NCI-H2196 treated with DMSO at 0.1 percent for 48 hours (cell line): ENCODE measurements around the gene SLF2.

Experiments used
- DNase-seq: peaks from one replicate; lab custom pipeline; 2025; ENCODE audit not compliant: unreplicated experiment; lab: John Stamatoyannopoulos, UW

SLF2 gene, protein sequence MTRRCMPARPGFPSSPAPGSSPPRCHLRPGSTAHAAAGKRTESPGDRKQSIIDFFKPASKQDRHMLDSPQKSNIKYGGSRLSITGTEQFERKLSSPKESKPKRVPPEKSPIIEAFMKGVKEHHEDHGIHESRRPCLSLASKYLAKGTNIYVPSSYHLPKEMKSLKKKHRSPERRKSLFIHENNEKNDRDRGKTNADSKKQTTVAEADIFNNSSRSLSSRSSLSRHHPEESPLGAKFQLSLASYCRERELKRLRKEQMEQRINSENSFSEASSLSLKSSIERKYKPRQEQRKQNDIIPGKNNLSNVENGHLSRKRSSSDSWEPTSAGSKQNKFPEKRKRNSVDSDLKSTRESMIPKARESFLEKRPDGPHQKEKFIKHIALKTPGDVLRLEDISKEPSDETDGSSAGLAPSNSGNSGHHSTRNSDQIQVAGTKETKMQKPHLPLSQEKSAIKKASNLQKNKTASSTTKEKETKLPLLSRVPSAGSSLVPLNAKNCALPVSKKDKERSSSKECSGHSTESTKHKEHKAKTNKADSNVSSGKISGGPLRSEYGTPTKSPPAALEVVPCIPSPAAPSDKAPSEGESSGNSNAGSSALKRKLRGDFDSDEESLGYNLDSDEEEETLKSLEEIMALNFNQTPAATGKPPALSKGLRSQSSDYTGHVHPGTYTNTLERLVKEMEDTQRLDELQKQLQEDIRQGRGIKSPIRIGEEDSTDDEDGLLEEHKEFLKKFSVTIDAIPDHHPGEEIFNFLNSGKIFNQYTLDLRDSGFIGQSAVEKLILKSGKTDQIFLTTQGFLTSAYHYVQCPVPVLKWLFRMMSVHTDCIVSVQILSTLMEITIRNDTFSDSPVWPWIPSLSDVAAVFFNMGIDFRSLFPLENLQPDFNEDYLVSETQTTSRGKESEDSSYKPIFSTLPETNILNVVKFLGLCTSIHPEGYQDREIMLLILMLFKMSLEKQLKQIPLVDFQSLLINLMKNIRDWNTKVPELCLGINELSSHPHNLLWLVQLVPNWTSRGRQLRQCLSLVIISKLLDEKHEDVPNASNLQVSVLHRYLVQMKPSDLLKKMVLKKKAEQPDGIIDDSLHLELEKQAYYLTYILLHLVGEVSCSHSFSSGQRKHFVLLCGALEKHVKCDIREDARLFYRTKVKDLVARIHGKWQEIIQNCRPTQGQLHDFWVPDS

DNA sequence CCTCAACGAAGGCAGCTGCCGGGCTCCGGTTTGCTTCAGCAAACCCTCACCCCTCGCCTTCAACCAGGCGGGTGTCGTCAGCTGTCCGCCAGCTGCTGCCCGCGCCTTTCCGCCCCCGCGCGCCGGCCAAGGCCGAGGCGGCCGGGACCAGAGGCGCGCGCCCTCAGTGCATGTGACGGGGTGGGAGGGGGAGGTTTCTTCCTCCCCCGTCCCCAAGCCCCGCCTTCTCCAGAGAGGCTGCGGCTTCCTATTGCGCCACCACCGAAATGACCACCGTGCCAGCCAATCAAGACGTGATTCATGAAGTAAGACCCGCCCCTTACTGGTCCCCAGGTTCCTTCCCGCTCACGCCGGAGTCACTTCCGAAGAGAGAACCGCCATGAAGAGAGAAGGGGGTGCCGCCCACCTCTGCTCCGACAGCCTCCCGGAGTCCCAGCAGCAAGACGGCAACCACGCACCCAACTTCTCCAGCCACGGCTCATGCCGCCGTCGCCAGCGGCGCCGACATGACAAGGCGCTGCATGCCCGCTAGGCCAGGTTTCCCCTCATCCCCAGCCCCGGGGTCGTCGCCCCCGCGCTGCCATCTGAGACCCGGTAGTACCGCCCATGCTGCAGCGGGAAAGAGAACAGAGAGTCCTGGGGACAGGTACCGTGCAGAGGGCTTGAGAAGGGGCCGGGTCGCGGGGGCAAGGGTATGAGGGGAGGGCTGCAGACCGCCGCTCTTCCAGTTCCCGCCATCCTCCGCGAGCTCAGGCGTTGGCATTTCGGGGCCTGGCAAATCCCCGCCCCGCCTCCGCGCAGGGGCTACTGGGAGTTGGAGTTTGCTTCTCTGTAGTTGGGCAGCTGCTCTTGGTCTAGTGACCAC is at the start of gene SLF2:
Gene SLF2, plus strand, starts transcription at position 359 of the 865 bp plus-strand sequence. Its CDS starts 148 bp downstream, at position 507.
- peak; percentile 83 for DNase-seq

DNA sequence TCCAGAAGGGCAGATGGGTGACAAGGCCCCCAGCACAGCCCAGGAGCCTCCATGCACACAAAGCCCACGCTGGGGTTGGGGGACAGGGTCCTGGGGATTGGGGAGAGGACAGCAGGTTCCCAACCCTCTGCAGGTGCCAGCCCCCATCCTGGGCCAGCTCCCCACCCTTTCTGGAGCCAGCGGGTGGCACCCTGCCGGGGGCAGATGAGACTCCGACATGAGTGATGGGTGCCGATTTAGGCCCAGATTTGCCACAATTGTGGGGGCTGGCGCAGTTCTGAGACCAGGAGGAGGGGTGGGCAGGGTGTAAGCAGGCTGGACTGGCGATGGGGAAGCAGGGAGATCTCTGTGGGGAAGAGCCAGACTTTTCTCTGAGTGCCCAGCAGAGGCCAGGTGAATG is 49.3 kb upstream of the SLF2 start:
- DNase-seq: no peak

DNA sequence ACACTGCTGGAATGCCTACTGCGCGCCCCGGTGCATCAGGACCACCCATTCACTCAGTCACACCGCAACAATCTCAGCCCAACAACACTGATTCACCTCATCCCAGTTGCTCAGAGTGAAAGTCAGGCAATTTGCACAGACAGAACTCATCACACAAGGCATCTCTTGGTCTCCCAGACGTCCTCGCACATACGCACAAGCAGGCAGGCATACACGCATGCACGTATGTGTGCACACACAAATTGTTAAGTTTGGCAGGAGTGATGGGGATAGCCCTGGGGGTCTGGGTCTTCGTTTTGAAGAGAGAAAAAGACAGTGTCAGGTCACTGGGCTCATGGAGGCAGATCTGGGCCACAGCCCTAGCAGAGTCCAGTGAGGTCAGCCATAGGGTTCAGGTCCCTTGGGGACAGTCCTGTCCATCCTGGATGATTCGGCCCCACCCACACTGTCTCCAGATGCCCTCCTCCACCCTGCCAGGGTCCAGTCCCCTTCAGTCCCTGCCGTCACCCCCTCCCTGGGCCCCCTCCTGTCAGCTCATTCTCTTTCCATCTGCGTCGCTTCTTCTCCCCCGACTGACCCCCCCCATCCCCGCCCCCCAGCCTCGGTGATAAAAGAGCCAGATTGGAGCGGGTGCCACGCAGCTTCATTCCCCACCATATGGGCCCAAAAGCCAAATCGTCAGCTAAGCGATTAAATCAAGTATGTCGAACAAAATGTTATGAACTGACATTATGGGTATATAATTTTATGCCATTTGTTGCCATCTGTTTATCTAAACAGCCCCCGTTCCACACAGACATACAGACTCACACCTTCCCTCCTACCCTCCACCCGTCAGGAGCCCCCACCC is 48.5 kb upstream of the SLF2 start:
- no peak for DNase-seq

DNA sequence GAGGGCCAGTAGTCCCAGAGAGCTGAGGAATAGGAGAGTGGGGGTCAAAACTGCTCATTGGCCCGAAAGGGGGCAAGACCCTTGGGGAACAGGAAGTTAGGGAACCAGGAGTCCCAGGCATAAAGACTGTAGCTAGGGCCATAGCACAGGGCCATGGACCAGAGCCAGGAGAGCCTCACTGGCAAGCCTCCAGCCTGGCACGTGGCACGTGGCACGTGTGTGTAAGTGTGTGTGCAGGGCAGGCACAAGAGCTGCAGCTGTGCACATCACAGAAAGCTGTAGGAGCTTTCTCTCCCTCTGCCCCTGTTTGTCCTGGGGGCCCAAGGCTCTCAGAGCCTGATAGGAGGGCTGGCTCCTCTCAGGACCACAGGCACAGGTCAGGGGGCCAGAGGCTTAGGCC is 47.8 kb upstream of the SLF2 start:
- DNase-seq: no peak

DNA sequence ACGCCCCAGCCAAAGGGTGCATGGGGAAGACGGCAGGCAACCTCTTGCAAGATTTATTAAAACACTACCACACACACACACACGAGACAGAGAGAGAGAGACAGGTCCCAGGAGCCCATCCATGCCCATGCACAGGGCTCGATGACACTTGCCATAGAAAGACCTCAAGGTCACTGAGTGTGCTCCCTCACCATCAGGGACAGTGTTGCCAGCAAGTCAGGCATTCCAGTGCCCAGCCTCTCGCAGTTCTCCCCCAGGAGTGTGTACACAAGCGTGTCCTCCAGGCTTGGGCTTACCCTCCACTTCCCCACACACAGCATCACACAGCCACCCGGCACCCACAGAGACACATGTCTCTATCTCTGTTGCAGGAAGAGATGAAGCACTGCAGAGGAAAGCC is 46.8 kb upstream of the SLF2 start:
- DNase-seq: no peak

DNA sequence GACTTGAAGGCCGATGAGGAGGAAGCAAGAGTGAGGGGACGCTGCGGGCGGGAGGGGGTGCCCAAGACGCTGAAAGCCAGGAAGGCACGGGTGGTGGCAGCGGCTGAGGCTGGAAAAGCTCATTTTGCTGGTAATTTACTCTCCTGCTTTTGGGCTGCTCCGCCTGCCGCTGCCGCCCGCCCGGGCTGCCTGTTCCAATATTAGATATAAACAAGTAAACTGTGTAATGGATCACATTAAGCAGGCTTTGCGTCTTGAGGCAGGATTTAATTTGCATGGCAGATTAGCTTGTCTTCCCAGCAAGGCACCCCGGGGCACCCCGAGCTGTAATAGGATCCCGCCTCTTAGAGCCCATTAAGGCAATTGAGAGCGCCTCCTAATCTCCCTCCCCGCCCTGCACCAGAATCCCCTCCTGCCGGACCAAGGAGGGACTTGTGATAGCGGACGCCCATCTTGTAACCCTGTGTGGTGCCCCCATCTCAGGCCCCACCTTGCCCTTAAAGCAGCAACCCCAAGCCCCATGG is 46.1 kb upstream of the SLF2 start:
- no peak for DNase-seq

DNA sequence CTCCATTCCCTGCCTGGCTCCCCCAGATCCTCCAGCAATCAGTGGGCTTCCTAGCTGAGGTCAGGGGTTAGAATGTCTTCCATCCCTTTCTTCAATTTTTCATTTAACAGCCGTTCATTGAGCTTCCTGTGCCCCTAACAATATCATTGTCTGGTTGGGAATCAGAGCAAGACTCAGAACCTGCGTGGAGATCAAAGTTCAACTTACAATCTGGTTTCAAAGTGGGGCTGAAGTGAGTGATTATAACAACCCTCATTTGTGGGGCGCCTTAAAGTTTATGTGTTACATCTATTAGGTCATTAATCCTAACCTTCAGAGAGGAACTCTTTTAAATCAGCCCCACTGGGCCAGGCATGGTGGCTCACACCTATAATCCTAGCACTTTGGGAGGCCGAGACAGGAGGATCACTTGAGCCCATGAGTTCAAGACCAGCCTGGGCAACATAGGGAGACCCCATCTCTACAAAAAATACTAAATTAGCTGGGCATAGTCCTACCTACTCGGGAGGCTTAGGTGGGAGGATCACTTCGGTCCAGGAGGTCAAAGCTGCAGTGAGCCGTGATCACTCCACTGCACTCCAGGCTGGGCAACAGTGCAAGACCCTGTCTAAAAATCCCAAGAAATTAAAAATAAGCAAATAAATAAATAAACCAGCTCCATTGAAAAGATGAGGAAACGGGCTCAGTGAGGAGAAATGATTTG is 45.4 kb upstream of the SLF2 start:
- no peak for DNase-seq

DNA sequence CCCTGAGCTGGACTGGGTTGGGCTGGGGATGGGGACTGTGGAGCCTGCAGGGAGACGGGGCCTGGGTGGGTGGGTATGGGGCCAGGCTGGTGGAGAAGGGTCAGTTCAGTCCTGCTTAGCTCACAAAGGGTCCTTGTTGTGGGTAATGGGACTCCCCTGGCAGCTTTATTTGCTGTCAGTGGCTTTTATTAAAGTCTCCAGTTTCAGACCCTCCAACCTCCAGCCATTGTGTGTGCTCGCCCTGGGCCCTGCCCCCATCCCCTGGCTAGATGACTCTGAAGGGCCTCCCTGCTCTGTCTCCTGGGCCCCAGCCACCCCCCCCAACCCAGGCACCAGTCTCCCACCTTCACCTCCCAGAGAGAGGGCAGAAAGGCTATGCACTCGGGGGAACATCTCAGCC is 44.4 kb upstream of the SLF2 start:
- no peak for DNase-seq

DNA sequence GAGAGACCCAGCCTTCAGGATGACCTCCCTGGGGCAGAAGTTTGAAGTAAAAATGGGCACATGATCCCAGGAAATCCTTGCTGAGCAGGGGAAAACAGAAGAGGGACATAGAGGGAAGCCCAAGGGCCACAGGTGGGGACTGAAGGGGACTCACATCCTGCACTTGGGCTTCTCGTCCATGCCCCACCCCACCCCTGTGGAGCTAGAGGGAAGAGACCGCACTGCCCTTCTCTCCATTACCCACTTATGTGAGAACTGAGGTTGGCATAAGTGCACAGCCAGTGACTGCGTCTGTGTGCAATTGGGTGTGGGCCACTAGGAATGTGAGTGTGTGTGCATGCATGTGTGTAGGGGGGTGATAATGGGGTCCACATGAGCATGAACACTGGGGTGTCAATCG is 43.4 kb upstream of the SLF2 start:
- DNase-seq: no peak

DNA sequence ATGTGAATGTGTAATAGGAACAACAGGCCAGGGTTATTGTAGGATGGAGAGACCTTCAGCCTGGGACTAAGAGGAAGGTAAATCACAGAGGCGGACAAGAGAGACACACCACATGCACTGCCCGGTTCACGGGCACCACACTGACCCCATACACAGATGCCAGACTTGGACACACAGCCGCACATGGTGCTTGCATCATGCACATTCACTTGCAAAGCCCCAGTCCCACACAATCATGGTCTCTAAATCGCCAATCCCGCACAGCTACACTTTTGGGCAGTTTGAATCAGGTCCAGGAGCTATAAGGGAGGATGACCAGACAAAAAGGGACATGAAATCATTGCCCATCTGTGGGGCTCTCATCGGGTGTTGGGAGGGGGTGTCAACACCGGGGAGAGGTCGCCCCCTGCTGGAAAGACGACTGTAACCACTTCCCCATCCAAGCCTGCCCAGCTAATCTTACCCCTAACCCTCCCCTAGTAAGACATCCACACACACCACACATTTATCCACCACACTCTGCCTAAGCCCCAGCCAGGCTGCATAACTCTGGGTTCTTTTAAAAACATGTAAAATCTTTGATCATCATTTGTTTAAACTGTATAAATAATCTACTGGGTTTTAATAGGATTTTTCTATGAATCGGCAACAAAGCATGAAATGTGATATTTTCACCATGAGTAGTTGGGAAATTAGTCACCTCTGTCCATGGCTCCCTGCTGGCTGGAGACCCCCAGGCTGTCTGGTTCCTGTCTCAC is 40.5 kb upstream of the SLF2 start:
- DNase-seq: no peak

DNA sequence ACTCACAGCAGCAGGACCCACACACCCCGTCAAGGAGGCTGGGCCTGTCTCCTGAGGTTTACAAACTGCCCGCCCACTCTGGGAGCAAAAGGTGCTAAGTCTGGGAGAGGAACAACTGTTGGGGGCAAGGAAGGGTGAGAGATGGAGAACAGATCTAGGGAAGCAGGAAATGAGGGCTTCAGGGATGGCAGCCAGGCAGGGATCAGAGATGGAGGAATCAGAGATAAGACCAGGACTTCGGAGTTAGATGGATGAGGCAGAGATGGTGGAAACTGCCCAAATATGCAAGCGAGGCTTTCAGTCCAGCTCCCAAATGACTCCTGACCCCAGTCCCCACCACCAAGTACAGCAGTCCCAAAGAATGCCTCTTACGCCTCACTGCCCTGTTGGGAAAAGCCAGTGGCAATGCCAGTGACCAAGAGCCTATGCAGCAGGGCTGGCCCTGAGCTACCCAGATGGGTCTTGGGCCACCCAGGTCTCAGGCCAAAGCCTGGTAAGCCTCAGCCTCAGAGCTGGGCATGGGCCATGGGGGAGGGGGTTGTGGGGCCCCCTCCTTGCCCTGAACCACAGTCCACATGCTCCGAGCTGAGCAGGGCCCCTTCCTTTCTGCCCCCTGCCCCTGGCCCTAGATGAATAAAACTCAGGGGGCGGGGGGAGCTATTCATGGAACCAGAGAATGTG is 39.5 kb upstream of the SLF2 start:
- no peak for DNase-seq

DNA sequence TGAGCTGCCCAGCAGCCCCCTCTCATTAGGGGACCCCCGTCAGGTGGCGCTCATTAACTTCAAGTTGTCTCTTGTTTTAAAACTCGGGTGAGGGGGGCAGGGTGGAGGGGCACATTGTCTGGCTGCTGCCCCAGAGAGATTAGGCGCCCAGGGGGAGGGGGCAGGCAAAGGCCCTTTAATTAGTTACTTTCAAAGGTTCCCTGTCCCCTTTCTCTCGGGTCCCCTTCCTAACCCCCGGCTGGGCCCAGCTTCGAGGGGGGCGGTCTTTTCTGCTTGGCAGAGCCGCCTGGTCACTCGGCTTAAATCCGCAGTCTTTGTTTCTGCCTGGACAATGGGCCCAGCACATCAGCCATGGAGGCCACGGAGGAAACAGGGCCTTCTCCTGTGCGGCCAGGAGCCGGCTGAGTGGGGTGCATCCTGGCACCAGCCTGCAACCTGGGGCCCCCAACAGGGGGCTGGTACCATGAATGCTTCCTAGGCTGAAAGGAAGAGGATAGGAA is 38.9 kb upstream of the SLF2 start:
- DNase-seq: no peak

DNA sequence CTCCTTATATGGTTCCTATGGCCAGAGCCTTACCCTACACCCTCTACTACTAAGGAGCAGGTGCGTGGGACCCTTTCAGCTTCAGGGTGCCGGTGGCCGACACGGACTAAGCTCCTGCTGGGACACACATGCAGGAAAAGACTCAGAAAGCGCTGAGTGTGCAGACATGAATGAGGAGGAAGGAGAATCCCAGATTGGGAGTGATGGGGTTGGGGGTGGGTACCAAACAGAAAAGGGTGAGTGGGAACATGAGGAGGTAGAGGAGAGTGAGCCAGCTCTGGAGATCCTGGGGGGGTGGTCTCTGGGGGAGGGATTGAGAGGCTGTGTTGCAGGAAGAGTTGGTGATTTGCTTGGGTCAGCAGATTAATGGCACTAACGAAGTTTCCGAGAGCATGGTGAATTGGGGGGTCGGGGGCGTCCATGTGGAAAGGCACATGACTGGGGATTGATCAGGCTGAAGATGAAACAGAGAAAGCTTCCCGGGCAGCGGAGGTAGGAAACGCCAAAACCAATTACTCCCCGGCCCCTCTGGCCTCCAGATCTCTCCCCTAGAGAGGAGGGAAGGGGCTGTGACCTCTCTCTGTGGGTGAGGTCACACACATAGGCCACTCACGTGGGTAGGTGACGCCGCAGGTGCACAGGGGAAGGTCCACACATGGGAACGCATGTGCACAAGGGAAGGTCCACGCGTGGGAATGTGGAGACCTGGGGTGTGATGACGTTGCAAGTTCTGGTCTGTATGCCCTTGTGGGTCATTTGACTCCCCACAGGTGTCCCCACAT is 37.9 kb upstream of the SLF2 start:
- no peak for DNase-seq

DNA sequence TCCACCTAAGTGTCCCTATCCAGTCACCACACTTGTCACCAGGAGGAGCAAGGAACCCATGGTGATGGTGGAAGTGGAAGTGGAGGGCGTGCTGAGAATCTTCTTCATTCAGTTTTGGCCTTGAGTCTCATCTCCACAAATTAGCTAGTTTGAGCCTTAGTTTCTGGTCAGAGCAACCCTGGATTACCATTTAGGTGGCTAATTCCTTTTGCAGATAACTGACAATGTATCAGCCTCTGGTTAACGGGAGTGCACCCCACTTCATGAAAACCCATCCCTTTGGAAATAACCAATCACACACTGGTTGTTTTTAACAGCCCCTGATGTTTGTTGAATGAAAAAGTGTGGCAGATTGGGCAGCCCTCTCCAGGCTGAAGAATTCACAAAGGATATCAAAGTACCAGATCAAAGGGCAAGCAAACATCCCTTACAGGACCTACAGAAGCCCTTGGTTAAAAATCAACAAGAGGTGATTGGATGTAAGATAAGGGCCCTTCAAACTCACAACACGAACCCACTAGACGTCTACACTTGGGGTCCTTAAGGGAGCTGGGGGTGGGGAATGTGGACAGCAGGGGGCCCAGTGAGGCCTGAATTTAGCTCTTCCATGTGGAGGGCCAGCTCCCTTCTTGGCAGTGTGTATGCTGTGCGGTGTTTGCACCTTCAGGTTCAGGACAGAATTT is 37.1 kb upstream of the SLF2 start:
- DNase-seq: no peak

DNA sequence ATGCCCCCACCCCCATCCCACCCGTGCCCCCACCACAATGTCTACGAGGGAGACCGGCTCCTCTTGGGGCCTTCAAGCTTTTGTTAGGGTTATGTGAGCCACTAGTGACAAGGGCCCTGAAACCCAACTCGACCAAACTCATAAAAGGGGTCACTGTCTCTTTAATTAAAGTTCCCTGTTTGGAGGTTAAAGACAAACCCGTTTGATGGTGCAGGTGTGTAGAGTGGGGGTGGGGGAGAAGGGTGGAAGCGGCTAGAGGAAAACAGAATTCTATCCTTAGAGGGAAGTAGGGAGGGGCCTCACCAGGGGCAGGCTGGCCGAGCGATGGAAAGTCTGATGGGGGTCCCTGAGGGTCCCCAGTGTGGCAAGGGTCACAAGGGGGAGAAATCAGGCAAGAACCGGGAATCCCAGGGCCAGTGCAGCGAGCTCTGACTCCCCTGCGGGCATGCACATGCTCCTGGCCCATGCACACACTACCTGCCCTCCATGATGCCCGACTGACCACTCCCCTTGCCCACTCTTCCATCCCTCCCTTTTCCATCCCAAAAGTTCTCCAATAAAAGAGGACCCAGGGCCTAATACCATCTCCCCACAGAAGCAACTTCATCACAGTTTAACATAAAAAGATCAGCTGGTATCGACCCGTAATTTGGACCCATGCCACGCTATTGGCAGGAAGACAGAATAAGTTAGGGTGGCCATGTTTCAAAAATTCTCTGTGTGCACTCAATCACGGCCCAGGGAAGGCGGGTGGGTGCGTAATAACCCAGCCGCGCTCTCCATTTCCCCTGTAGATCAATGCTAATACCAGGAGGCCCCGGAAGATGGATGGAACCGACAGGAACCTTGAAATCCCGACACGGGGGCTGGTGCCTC is 35.9 kb upstream of the SLF2 start:
- no peak for DNase-seq
